ENCODE data around the gene RNU4-1.
"Not testable (repeated sequence)": the region's sequence is repeated elsewhere in the genome, so short reads cannot be mapped to it uniquely, and the experiment has no call there.

Gene RNU4-1

DNA sequence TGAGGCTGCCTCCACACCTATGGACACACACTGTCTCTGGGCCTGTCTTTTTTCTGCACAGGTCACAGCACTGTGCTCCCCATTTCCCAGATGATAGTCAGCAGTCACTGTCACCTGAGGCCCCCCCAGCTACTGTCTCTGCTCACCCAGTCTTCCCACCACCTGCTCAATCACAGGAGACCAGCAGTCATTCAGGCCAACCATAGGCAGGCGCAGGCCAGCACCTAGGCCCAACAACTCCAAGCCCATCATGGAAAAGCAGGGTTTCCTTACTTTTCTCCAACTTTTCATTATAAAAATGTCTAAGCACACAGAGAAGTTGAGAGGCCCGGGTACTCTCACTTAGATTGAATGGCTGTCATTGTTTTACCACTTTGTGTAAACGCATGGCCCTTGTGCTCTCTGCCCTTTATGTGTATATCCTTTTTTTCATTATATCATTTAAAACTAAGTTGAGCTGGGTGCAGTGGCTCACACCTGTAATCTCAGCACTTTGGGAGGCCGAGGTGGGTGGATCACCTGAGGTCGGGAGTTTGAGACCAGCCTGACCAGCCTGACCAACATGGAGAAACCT, 34.6 kb downstream of the RNU4-1 start:
- DNase-seq (ENCODE audit: low read depth) = no peak

DNA sequence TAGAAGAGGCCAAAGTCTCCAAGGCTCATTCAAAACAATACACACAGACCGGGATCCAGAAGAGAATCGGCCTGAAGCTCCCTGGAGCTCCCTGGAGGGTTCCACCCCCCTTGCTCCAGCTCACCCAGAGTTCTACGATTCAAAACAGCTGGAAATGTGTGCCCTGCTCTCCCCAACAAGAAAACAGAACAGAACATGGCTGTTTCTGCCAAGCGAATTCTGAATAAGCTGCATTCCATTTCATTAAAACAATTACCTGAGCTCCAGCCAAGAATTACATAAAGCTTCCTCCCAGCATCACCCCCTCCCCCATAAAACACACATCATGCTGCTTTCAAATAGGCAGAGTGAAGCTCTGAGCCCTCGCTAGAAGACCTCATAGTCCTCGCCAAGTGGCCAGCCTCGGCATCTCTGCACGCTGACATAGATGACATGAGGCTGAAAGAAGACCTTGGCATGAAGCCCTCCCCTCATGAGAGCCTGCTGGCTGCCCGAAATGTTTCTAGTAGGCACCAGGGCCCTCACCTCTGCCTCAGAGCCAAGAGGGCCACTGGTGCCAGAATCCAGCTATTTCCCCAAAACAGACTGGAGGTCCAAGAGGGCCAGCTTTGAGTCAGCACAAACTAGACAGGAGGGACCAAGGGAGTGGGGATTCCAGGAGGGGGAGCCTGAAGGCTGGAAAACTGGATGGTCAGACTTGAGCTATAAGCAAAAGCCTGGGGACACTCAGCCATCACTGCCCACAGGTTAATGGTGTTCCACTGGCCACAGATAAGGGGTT, 35.8 kb downstream of the RNU4-1 start:
- peak; percentile 97 for DNase-seq (ENCODE audit: low read depth)

DNA sequence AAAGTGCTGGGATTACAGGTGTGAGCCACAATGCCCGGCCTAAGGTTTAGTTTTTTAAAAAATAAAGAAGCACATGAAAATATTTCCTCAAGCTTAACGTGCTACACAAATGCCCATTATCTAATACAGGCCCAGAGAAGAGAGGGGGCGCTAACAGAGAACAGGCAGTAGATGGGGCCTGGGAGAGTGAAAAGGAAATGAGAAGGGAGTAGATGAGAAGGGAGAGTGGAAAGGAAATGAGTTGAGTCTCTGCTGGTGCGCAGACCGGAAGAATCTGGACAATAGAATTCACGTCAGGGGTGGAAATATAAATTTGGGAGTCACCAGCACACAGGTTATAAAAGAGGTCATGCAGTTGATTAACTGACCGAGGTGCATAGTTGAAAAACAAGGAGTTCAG, 38.2 kb downstream of the RNU4-1 start:
- no peak for DNase-seq (ENCODE audit: low read depth)

DNA sequence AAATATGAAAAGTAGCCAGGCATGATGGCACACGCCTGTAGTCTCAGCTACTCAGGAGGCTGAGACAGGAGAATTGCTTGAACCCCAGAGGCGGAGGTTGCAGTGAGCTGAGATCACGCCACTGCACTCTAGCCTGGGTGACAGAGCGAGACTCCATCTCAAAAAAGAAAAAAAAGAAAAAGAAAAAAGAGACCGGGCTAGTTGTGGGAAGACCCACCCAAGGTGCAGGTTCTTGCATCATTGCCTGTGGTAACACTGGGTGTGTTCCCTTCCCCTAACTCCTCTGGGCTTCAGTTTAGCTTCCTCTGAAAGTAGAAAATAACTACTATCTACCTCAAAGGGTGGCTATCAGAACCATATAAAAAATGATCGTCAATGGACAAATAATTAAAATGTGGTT, 39.7 kb downstream of the RNU4-1 start:
- DNase-seq (ENCODE audit: low read depth) = not testable (repeated sequence)

DNA sequence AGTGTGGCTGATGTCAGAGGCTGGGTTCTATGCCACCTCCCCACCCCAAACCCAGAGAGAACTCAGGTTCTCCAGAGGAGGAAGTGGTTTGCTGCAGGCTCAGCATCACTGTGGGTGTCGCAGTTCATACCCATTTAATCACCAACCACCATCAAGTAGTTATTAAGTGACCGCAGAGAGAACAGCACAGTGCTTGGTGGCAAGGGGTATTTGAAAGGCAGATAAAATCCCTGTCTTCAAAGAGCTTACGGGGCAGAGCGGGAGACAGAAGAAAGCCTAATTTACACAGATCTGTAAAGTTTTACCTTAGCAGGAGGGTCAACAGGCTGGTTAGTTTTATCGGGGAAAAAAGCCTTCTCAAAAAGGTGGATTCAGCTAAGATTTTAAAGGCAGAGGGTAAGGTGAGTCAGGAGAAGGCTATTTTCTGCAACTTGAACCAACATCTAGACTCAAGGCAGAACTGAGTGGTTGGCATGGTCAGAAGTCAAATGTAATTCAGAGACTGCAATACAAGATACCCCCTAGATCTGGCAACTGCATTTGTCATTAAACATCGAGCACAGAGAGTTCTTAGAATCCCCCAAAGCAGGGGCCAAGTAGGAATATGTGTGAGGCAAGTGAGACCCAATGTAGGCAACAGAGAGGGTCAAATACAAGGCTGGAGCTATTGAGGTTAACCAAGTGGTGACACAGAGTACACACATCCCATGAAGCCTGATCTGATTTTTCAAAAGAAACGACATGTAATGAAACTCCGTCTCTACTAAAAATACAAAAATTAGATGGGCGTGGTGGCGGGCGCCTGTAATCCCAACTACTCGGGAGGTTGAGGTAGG, 40.7 kb downstream of the RNU4-1 start:
- DNase-seq (ENCODE audit: low read depth) = no peak

DNA sequence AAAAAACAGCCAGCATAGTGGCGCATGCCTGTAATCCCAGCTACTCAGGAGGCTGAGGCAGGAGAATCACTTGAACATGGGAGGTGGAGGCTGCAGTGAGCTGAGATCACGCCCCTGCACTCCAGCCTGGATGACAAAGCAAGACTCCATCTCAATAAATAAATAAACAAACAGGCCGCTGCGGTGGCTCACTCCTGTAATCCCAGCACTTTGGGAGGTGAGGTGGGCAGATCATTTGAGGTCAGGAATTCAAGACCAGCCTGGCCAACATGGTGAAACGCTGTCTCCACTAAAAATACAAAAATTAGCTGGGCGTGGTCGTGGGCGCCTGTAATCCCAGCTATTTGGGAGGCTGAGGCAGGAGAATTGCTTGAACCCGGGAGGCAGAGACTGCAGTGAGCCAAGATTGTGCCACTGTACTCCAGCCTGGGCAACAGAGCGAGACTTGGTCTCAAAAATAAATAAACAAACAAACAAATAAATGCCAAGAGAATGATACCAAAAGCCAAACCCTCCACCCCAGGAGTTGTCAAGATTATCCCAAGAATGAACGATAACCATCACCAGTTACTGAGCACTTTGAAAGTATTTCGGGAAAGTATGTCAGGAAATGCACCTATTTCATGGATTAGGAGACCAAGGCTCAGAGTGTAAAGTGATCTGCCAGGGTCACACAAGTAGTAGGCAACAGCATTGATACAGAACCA, 41.5 kb downstream of the RNU4-1 start:
- not testable (repeated sequence) for DNase-seq (ENCODE audit: low read depth)

DNA sequence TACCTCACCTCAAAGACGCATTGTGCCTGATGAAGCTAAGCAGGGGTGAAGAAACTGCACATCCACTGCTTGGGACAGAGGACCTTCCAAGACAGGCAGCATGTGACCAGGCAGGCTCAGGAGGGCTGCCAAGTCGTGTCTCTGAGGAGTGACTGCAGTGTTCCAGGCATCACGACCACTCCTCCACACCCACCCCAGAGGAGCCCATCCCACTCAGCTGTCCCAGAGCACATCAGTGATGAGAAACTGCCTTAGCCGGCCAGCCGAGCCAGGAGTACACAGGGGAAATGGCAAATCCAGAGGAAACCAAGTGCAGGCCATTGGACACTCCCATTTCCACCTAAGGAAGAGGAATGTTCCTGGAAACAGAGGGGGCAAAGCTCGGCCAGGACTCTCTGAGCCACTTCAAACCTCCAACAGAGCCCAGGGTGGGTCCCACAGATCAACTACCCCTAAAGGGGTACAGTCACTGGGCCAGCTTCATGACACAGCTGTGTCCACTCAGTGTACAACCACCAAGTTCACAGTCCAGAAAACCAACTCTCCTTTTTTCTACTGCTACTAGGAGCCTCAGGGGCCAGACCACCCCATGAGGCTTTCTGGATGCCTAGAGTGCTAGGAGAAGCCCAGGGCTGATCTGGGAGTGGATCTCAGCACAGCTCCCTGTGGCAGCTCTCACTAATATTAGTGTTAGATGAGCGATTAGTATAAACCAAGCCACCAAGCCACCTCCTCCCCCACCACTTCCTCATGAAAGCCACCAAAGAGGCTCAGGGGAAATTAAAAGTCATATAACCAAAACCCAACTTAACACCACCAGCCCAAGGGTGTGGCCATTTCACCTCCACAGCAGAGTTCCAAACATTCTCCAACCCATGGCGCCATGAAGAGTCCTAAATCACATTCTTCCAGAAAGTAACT, 42.9 kb downstream of the RNU4-1 start:
- no peak for DNase-seq (ENCODE audit: low read depth)

DNA sequence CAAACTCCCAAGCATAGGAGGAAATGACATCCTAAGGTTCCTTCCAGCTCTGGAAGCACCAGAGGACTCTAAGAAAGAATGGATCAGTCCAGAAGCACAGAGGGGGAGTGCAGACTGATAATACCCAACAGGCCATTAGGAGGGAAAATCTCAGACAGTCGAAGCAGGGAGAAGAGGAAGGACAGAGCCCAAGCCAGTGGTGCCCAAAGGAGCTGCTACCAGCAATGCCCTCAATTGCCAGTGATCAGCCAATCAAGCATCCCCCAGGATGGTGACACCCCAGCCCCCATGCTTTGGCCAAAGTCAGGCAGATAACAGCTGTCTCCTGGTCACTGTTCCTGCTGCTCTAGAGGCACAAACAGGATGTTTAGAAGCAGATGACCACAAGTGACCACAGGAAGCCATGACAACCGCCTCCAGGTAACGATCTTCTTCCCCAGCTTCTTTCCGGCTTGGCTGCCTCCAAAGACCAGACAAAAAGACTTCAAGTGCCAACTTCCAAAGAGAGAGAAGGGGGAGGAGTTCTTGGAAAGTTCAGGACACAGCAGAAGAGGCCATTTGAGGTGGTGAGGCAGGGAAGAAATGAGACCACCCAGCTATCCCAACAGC, 43.7 kb downstream of the RNU4-1 start:
- DNase-seq (ENCODE audit: low read depth) = no peak

DNA sequence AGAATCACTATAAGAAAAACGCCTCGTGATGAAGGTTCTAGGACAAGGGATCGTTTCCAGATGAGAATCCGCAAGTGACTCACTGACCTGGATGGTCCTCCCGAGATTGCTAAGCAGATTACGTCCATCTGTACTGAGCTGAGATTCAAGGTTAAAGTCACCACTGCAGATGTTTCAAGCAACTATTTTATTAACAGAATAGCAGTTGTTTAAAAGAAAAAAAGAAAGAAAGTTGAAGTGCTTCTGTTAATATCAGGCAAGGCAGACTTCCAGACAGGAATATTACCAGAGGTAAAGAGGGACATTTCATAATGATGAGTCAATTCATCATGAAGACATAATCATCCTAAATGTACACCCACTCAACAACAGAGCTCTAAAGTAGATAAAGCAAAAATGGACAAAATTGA, 45.4 kb downstream of the RNU4-1 start:
- DNase-seq (ENCODE audit: low read depth) = no peak

DNA sequence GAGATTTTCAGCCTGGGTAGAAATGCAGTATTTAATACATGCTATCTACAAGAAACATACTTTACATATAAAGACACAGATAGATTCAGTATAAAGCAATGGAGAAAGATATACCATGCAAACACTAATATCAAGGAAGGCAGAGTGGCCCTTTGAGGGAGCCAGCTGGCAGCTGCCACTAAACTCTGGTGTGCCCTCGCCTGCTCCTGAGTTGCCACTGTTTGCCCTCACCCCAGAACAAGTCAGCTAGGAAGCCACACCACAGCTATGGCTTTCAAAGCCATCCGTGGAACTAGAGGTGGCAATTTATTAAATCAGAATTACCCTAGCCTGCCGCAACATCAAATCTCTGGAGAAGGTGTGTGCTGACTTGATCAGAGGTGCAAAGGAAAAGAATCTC, 45.9 kb downstream of the RNU4-1 start:
- no peak for DNase-seq (ENCODE audit: low read depth)

DNA sequence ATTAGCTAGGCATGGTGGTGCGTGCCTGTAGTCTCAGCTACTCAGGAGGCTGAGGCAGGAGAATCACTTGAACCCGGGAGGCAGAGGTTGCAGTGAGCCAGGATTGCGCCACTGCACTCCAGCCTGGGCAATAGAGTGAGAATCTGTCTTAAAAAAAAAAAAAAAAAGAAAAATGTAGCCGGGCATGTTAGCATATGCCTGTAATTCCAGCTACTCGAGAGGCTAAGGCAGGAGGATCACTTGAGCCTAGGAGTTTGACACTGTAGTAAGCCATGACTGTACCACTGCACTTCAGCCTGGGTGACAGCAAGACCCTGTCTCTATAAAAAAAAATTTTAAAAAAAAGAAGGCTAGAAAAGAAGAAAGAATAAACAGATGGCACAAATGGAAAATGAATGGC, 46.3 kb downstream of the RNU4-1 start:
- DNase-seq (ENCODE audit: low read depth) = not testable (repeated sequence)

Measured in fibroblast of the conjunctiva (primary cell).